Neuronal stem cell (in vitro differentiated cells): ENCODE data around the gene SPINK6.

ENCODE experiments used
- DNase-seq: peaks from one replicate; pipeline ENCODE4 v3.0.0-alpha.2; 2013; ENCODE audit warnings: low spot score
- H2AFZ ChIP-seq: one replicate; pipeline ENCODE4 v1.6.1; 2013; ENCODE audit warnings: mild to moderate bottlenecking, low read length, inconsistent platforms
- H2AK5ac ChIP-seq: 2 replicates; pipeline ENCODE4 v1.6.1; 2013; ENCODE audit warnings: low read depth, mild to moderate bottlenecking, inconsistent platforms, low read length, moderate library complexity, mixed read lengths
- H2BK120ac ChIP-seq: 2 replicates; pipeline ENCODE4 v1.6.1; 2013; ENCODE audit warnings: low read depth, mild to moderate bottlenecking, inconsistent platforms, low read length, moderate library complexity, mixed read lengths
- H2BK12ac ChIP-seq: one replicate; pipeline ENCODE4 v1.6.1; 2013; ENCODE audit warnings: low read length, inconsistent platforms
- H2BK15ac ChIP-seq: 2 replicates; pipeline ENCODE4 v1.6.1; 2013; ENCODE audit warnings: mild to moderate bottlenecking, low read length, inconsistent platforms, mixed read lengths
- H2BK5ac ChIP-seq: one replicate; pipeline ENCODE4 v1.6.1; 2013; ENCODE audit warnings: inconsistent platforms, mild to moderate bottlenecking, low read length, moderate library complexity
- H3K14ac ChIP-seq: one replicate; pipeline ENCODE4 v1.6.1; 2013; ENCODE audit warnings: low read length, inconsistent platforms
- H3K18ac ChIP-seq: 2 replicates; pipeline ENCODE4 v1.6.1; 2013; ENCODE audit warnings: low read length, inconsistent platforms
- H3K23ac ChIP-seq: 2 replicates; pipeline ENCODE4 v1.6.1; 2013; ENCODE audit warnings: low read depth, mild to moderate bottlenecking, mixed read lengths, low read length, inconsistent platforms; ENCODE audit not compliant: poor library complexity
- H3K27ac ChIP-seq: replicated peaks from 3 replicates; pipeline ENCODE4 v1.5.1; 2013; ENCODE audit warnings: low read length, inconsistent platforms
- H3K27me3 ChIP-seq, 3 experiments: 2 replicates each; pipeline ENCODE4 v1.6.1; 2013; ENCODE audit warnings: low read length in 3 of 3, mild to moderate bottlenecking in 2 of 3, inconsistent platforms in 1 of 3, low read depth in 1 of 3, mixed read lengths in 1 of 3, moderate library complexity in 1 of 3; ENCODE audit not compliant: control insufficient read depth in 3 of 3, insufficient read depth in 3 of 3
- H3K36me3 ChIP-seq, 2 donors: replicated peaks in 1 of 2; 2 replicates each; pipeline ENCODE4 v1.6.1; 2013; ENCODE audit warnings: low read length in 2 of 2; ENCODE audit not compliant: control insufficient read depth in 2 of 2, insufficient read depth in 2 of 2
- H3K4ac ChIP-seq: 2 replicates; pipeline ENCODE4 v1.6.1; 2013; ENCODE audit warnings: inconsistent platforms, mild to moderate bottlenecking, low read length, moderate library complexity
- H3K4me1 ChIP-seq, 2 donors: 1 replicate in 1 of 2; 2 replicates in 1 of 2; pipeline ENCODE4 v1.6.1; 2013; ENCODE audit warnings: low read length in 2 of 2, low read depth in 1 of 2; ENCODE audit not compliant: control insufficient read depth in 2 of 2, insufficient read depth in 1 of 2
- H3K4me2 ChIP-seq: one replicate; pipeline ENCODE4 v1.6.1; 2013; ENCODE audit warnings: mild to moderate bottlenecking, low read length, inconsistent platforms; ENCODE audit not compliant: insufficient read depth, poor library complexity, severe bottlenecking
- H3K4me3 ChIP-seq, 2 donors: 2 replicates each; pipeline ENCODE4 v1.5.1; 2013; ENCODE audit warnings: low read length in 2 of 2, mild to moderate bottlenecking in 2 of 2, inconsistent platforms in 1 of 2, moderate library complexity in 1 of 2
- H3K79me1 ChIP-seq: one replicate; pipeline ENCODE4 v1.6.1; 2013; ENCODE audit warnings: low read depth, mild to moderate bottlenecking, inconsistent platforms, low read length, moderate library complexity
- H3K9ac ChIP-seq: one replicate; pipeline ENCODE4 v1.6.1; 2013; ENCODE audit warnings: mild to moderate bottlenecking, low read depth, low read length, inconsistent platforms; ENCODE audit not compliant: poor library complexity
- H3K9me3 ChIP-seq, 2 donors: replicated peaks in 1 of 2; 2 replicates each; pipeline versions ENCODE3 to v1.6.1; 2013; ENCODE audit warnings: low read length in 2 of 2, mild to moderate bottlenecking in 2 of 2, inconsistent platforms in 1 of 2, low read depth in 1 of 2, mixed read lengths in 1 of 2, moderate library complexity in 1 of 2; ENCODE audit not compliant: control insufficient read depth in 2 of 2, insufficient read depth in 1 of 2
- H4K8ac ChIP-seq: one replicate; pipeline ENCODE4 v1.6.1; 2013; ENCODE audit warnings: low read depth, mild to moderate bottlenecking, inconsistent platforms, low read length, moderate library complexity
- H4K91ac ChIP-seq: one replicate; pipeline ENCODE4 v1.6.1; 2013; ENCODE audit warnings: low read length, low read depth, mild to moderate bottlenecking, inconsistent platforms; ENCODE audit not compliant: poor library complexity
- WGBS, 2 donors: extraction: QIAGEN DNeasy Blood & Tissue Kit; methylation state at CpG; one replicate each; pipeline ENCODE4 v1.1.7; 2013; ENCODE audit warnings: missing lambda C conversion rate in 2 of 2, mixed read lengths in 1 of 2; ENCODE audit not compliant: insufficient read length in 2 of 2, insufficient replicate concordance in 1 of 2; ENCODE audit errors: extremely low coverage in 2 of 2; 5-methylcytosine and 5-hydroxymethylcytosine counted together

The SPINK6 gene

GRCh38 chr5:148177207-148177606 lies 25.6 kb upstream of the SPINK6 start:
- WGBS, 2 donors: no CpG with 5 or more reads among the region's 1 CpG
- Histone ChIP-seq H3K4me3 (no peak overlapping the region), H2BK120ac (no peak overlapping the region), H3K27ac (no peak overlapping the region), H3K9ac (no peak overlapping the region), H3K9me3 (no peaks in the 10 kb centered on the region), H3K14ac (no peak overlapping the region), H2AK5ac (no peak overlapping the region), H2AFZ (no peak overlapping the region), H2BK15ac (no peak overlapping the region), H4K8ac (no peak overlapping the region), H3K27me3 (no peaks in the 10 kb centered on the region), H3K36me3 (no peaks in the 10 kb centered on the region), H3K23ac (no peak overlapping the region), H3K4me1 (no peaks in the 10 kb centered on the region), H3K79me1 (no peaks in the 10 kb centered on the region), H3K18ac (no peak overlapping the region), H3K4me2 (no peak overlapping the region), H3K4ac (no peak overlapping the region), H2BK5ac (no peak overlapping the region), H4K91ac (no peak overlapping the region), H2BK12ac (no peak overlapping the region)
- no peak for DNase-seq

DNA sequence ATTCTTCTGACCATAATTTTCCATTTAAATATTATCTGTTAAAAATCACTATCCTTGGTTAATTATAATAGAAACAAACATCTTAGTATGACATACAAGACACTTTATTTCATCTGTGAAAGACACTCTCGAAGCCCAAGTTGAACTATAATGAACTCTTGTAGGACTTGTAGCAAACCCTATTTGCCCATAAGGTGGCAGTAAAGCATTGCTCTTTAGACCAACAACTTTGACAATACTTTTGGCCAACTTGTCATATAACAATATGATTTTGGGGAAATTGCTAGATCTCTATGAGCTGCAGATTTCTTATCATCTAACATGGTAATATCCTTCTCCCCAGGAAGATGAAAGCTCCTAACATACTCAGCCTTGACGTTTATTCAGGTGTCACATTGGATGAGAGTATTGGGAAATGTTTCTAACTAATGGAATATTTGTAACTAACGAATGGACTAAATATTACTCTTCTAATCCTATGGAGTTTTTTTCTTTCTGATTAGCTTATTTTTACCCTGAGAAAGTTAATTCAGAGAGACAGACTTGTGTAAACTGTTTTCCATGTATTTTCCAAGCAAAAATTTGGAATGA lies 23.5 kb upstream of the SPINK6 start:
- DNase-seq: peak; percentile 26
- no peak overlapping the region for H3K18ac ChIP-seq

DNA sequence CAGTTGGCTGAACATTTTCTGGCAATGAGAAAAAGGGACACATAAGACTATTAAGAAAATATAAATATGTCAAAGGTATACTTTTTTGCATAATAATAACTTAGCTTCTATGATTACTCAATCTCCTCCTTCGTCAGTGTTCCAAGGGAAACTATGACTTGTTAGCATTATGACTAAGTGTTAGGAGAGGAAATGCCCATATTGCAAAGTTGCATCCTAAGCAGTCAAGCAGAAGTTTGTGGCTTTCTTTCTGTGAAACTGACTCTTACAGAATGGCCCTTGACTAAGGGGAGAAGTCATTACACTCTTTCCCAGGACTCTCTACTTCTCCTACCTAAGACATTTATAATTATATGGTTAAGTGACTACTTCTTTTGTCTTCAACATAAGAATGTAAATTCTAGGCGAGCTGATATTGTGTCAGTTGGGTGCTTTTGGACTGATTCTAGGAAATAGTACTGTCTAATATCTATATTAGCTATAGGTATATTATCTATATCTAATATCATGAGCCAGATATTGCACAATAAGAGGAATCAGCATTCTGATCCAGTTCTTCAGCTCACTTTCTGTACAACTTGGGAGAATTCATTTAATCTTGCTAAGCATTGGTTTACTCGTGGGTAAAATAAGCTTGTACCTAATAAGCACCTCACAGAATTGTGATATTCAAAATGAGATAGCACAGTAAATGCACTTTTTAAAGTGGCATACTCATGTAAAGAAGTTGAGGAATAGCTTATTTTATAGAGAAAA lies 16.4 kb upstream of the SPINK6 start:
- H3K36me3 ChIP-seq: no peaks in the 10 kb centered on the region
- H3K9me3 ChIP-seq: no peaks in the 10 kb centered on the region
- no peak overlapping the region for H3K27ac ChIP-seq
- no peak overlapping the region for H2BK15ac ChIP-seq
- H3K18ac ChIP-seq: no peak overlapping the region
- no peak overlapping the region for H3K4me3 ChIP-seq
- no peak overlapping the region for H2BK5ac ChIP-seq
- no peak overlapping the region for H2BK120ac ChIP-seq
- H3K14ac ChIP-seq: no peak overlapping the region
- no peak overlapping the region for H2BK12ac ChIP-seq
- no peak overlapping the region for H2AFZ ChIP-seq
- no peak overlapping the region for H3K4me2 ChIP-seq
- H3K9ac ChIP-seq: no peak overlapping the region
- H4K8ac ChIP-seq: no peak overlapping the region
- no peak overlapping the region for H3K23ac ChIP-seq
- no peaks in the 10 kb centered on the region for H3K79me1 ChIP-seq
- H3K4me1 ChIP-seq: no peaks in the 10 kb centered on the region
- no peak overlapping the region for H4K91ac ChIP-seq
- H3K4ac ChIP-seq: no peak overlapping the region
- WGBS, 2 donors: no CpG with 5 or more reads among the region's 3 CpGs
- DNase-seq: no peak
- H3K27me3 ChIP-seq: peaks cover 0 to 2% (median 0%) of the 10 kb centered on the region in 3 experiments
- no peak overlapping the region for H2AK5ac ChIP-seq

More for the DNA sequence above, 23.5 kb upstream of the SPINK6 start:
- no peak overlapping the region for H3K23ac ChIP-seq
- no peak overlapping the region for H2BK12ac ChIP-seq
- no peak overlapping the region for H2BK15ac ChIP-seq
- H3K27ac ChIP-seq: no peak overlapping the region
- H3K4ac ChIP-seq: no peak overlapping the region
- H3K36me3 ChIP-seq: no peaks in the 10 kb centered on the region
- H3K9ac ChIP-seq: no peak overlapping the region
- WGBS, 2 donors: no CpG with 5 or more reads among the region's 3 CpGs
- H2BK5ac ChIP-seq: no peak overlapping the region
- no peak overlapping the region for H2AK5ac ChIP-seq
- H3K14ac ChIP-seq: no peak overlapping the region
- H3K9me3 ChIP-seq: no peaks in the 10 kb centered on the region
- no peaks in the 10 kb centered on the region for H3K4me1 ChIP-seq
- H3K27me3 ChIP-seq: no peaks in the 10 kb centered on the region
- no peak overlapping the region for H2AFZ ChIP-seq
- no peak overlapping the region for H2BK120ac ChIP-seq
- H4K91ac ChIP-seq: no peak overlapping the region
- H3K4me2 ChIP-seq: no peak overlapping the region
- H4K8ac ChIP-seq: no peak overlapping the region
- no peaks in the 10 kb centered on the region for H3K79me1 ChIP-seq
- no peak overlapping the region for H3K4me3 ChIP-seq

DNA sequence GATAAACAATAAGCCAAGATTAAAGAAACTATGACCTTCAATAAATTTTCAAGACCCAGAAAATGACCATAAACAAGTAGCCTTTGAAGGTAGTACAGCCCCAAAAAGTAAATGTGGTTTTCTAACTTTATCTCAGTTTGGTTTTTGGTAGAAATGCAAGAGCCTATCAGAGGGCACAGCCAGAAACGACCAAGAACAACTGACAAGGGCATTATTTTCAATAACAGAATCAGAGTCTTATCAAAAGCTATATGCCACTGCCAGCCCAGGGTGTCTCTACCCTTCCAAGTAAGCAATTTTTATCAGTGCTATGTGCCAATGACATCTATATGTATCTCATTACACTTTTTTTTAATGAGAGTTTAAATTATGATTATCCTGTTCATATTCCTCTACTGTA lies 11.8 kb upstream of the SPINK6 start:
- H3K27ac ChIP-seq: no peak overlapping the region
- no peak for DNase-seq
- H4K91ac ChIP-seq: no peak overlapping the region
- no peak overlapping the region for H2BK12ac ChIP-seq
- H3K9ac ChIP-seq: no peak overlapping the region
- H2AK5ac ChIP-seq: no peak overlapping the region
- H3K36me3 ChIP-seq: no peaks in the 10 kb centered on the region
- H3K4me3 ChIP-seq: no peak overlapping the region
- H2BK5ac ChIP-seq: no peak overlapping the region
- no peak overlapping the region for H2AFZ ChIP-seq
- H3K79me1 ChIP-seq: no peaks in the 10 kb centered on the region
- no peaks in the 10 kb centered on the region for H3K4me1 ChIP-seq
- H4K8ac ChIP-seq: no peak overlapping the region
- H3K23ac ChIP-seq: no peak overlapping the region
- WGBS, 2 donors: no CpG with 5 or more reads among the region's 1 CpG
- no peak overlapping the region for H2BK15ac ChIP-seq
- H2BK120ac ChIP-seq: no peak overlapping the region
- no peak overlapping the region for H3K4ac ChIP-seq
- no peaks in the 10 kb centered on the region for H3K9me3 ChIP-seq
- no peak overlapping the region for H3K18ac ChIP-seq
- peaks cover 0 to 2% (median 0%) of the 10 kb centered on the region in 3 experiments for H3K27me3 ChIP-seq
- H3K4me2 ChIP-seq: no peak overlapping the region
- no peak overlapping the region for H3K14ac ChIP-seq
